ENCODE data around the gene LIME1. TPM values are rescaled to one million over a fixed set of nuclear protein-coding genes. Genes with fewer than 3 reads are reported as not detected.

LIME1 gene
- total RNA-seq, 1 experiment from 2014 or later: 13.5 TPM

GRCh38 chr20:63777614-63778013 is 41.1 kb downstream of the LIME1 start:
- Histone ChIP-seq H3K14ac (ENCODE audit: insufficient read depth, low read length) (no peak overlapping the region), H3K23ac (ENCODE audit: insufficient read length, low read depth, low read length) (no peak overlapping the region), H2BK12ac (ENCODE audit: insufficient read length, low read depth, low read length) (no peak overlapping the region), H2BK20ac (ENCODE audit: low read depth, low read length, poor library complexity, severe bottlenecking) (no peak overlapping the region), H2BK120ac (ENCODE audit: low read depth, low read length, poor library complexity, severe bottlenecking) (no peak overlapping the region), H2BK15ac (ENCODE audit: low read depth, low read length) (no peak overlapping the region), H3K18ac (ENCODE audit: insufficient read length, low read depth, low read length) (no peak overlapping the region), H2AFZ (ENCODE audit: low read length) (no peak overlapping the region), H4K20me1 (ENCODE audit: control insufficient read depth, insufficient read depth, insufficient read length) (no peaks in the 10 kb centered on the region), H3K4ac (ENCODE audit: low read depth, low read length) (no peak overlapping the region), H4K5ac (ENCODE audit: insufficient read length, low read depth, low read length) (no peak overlapping the region), H3K79me2 (ENCODE audit: insufficient read depth, low read length) (peaks cover 2% of the 10 kb centered on the region; the same call in 1 of the 2 replicates), H3K9me3 (ENCODE audit: control insufficient read depth, low read depth, low read length) (no peaks in the 10 kb centered on the region), H2BK5ac (ENCODE audit: insufficient read length, low read length) (no peak overlapping the region), H3T11ph (ENCODE audit: low read length) (no peak overlapping the region), H2AK5ac (ENCODE audit: insufficient read length, low read length) (no peak overlapping the region), H3K56ac (ENCODE audit: insufficient read length, low read depth, low read length) (no peak overlapping the region), H4K8ac (replicated peaks; ENCODE audit: insufficient read length, low read depth, low read length) (no peak overlapping the region), H3K79me1 (ENCODE audit: insufficient read depth, low read depth, low read length, poor library complexity, severe bottlenecking) (peaks cover 2% of the 10 kb centered on the region), H3K27me3 (ENCODE audit: insufficient read depth, low read length) (no peaks in the 10 kb centered on the region), H3K23me2 (ENCODE audit: insufficient read length, low read depth, low read length, poor library complexity, severe bottlenecking) (peaks cover 7% of the 10 kb centered on the region), H3K9ac (ENCODE audit: extremely low read depth, insufficient read length, low read length) (no peak overlapping the region), H4K91ac (ENCODE audit: insufficient read length, low read depth, low read length) (no peak overlapping the region), H3K27ac (ENCODE audit: insufficient read length, low read depth, low read length) (no peak overlapping the region), H3K4me2 (ENCODE audit: insufficient read depth, insufficient read length, low read length) (no peak overlapping the region), H3K4me1 (ENCODE audit: insufficient read depth, low read length) (no peaks in the 10 kb centered on the region)
- no peaks in the 10 kb centered on the region; the same call in 1 of the 2 replicates for H3K27me3 Mint-ChIP-seq (ENCODE audit: low read depth)
- WGBS (ENCODE audit: extremely low coverage, insufficient read length, low lambda C conversion rate): no CpG with 5 or more reads among the region's 13 CpGs
- H3K36me3 Mint-ChIP-seq (ENCODE audit: insufficient read depth in 1 of 3, low read depth in 3 of 3): peaks cover 3 to 16% (median 15%) of the 10 kb centered on the region in 3 experiments; a peak in 6 of 7 replicates
- no peak overlapping the region for H3K4me3 Mint-ChIP-seq
- H3K9me3 Mint-ChIP-seq: no peaks in the 10 kb centered on the region; a peak in 2 of 5 replicates
- H3K27ac Mint-ChIP-seq: no peak overlapping the region
- peaks cover 23% of the 10 kb centered on the region in 2 experiments for H3K4me1 Mint-ChIP-seq
- TF ChIP-seq, protein P1, sequence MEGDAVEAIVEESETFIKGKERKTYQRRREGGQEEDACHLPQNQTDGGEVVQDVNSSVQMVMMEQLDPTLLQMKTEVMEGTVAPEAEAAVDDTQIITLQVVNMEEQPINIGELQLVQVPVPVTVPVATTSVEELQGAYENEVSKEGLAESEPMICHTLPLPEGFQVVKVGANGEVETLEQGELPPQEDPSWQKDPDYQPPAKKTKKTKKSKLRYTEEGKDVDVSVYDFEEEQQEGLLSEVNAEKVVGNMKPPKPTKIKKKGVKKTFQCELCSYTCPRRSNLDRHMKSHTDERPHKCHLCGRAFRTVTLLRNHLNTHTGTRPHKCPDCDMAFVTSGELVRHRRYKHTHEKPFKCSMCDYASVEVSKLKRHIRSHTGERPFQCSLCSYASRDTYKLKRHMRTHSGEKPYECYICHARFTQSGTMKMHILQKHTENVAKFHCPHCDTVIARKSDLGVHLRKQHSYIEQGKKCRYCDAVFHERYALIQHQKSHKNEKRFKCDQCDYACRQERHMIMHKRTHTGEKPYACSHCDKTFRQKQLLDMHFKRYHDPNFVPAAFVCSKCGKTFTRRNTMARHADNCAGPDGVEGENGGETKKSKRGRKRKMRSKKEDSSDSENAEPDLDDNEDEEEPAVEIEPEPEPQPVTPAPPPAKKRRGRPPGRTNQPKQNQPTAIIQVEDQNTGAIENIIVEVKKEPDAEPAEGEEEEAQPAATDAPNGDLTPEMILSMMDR (conservative IDR thresholded peaks at IDR 0.05): no peak
- DNase-seq: no peak
